Activated CD4-positive, CD25-positive, alpha-beta regulatory T cell treated with anti-CD3 and anti-CD28 coated beads, Interleukin-2, amount 50 U/mL, for 24 hours (primary cell): Measurements from ENCODE around the gene DMRTC2.
"Not testable (repeated sequence)": the region's sequence is repeated elsewhere in the genome, so short reads cannot be mapped to it uniquely, and the experiment has no call there.

ENCODE experiments used
- ATAC-seq, 2 donors: fragments of 150-1000 bp; cut with Tn5 transposase; one replicate each; pipeline ENCODE4 v1.10.0; 2021; ENCODE audit warnings: mild to moderate bottlenecking in 1 of 2, moderate library complexity in 1 of 2

Gene DMRTC2

DNA sequence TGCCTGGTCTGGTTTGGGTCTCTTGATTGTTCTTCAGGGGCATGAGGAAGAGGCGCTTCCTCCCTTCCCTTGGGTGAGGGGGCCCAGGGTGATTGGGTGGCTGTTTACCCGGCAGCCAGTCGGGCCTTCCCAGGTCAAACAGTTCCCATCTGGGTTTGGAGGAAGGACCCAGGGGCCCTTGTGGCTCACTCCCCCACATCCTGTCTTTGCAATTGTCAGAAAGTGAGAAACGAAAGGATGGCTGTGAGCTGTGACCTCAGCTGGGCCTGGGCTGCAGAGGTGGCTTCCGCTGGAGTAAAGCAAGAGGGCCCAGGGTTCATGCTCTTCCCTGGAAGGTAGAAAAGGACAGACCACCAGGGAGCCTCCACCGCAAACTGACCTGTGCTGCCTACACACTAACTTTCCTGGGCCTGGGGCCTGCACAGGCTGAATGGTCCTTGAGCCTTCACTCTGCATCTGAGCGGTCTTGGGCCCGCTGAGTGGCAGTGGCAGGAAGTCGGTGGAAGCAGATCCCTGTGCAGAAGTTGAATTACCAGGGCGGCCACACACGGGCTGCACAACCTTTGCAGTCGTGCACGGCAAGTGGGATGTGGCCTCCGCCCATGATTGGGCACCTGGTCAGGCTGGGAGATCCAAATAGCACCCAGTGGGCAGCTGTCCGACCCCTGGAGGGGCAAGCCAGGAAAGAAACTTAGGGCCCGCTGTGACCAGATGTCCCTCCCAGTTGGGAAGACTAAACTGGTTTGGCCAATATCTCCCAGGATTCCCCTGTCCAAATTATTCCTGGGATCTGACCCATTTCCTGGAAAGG, 26.9 kb downstream of the DMRTC2 start:
- peak; percentile 61 to 66 for ATAC-seq

- no peak for ATAC-seq
Observed at GRCh38 chr19:41872384-41872774, 27.5 kb downstream of the DMRTC2 start.

GRCh38 chr19:41872775-41873647, 28.2 kb downstream of the DMRTC2 start:
- ATAC-seq = peak in 1 of 2 donors; percentile 14

DNA sequence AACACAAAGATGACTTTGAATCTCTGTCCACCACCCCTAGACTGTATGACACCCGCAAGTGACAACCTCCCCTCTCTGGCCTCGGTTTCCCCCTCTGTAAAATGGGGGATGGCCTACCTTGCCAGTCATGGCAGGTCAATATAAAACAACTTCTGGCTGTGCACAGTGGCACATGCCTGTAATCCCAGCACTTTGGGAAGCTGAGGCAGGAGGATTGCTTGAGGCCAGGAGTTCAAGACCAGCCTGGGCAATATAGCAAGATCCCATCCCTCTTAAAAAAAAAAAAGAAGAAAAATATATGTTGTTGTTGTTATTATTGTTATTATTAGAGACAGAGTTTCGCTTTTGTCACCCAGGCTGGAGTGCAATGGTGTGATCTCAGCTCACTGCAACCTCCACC, 31.1 kb downstream of the DMRTC2 start:
- ATAC-seq = not testable (repeated sequence)

DNA sequence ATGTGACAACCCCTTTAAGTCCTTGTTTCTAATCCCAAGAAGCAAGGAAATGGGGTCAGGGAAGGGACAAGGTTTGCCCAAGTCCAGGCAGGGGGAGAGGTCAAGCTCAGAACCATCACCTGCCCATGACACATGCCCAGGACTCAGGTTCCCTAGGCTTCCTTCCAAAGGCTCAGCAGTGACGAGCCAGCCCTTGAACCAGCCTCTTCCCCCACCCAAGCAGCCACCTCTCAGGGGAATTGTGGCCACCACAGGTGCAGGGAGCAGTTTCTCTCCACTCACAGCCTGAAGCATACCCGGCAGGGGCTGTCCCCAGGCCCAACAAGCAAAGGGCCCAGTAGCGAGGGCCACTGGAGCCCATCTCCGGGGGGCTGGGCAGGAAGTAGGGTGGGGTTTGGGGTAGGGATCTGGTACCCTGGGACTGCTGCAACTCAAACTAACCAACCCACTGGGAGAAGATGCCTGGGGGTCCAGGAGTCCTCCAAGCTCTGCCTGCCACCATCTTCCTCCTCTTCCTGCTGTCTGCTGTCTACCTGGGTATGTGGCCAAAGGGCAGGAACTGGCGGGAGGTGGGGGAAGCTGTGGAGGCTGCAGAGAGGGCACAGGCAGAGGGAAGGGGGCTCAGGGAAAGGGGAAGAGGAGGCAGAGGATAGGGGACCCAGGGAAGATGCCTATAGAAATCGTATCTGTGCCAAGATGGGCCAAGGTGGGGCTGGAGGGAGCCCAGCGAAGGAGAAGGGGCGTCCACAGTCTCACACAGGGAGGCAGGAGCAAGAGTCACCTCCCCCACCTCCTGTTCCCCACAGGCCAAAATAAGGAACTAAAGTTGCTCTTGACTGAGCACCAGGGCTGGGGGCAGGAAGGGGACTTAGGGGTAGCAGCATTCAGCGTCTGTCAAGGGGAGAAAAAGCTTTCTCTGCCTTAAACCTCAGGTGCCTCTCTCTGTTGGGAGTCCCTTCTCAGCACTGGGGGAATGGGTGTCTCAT, 32.3 kb downstream of the DMRTC2 start, which contains the start of gene CD79A:
Gene CD79A, plus strand, starts transcription at position 433 of the 986 bp plus-strand sequence. Its CDS starts 26 bp downstream, at position 459.
- peak; percentile 17 to 24 for ATAC-seq

- peak; percentile 11 to 14 for ATAC-seq
Observed at GRCh38 chr19:41877916-41878905, 33.4 kb downstream of the DMRTC2 start.

DNA sequence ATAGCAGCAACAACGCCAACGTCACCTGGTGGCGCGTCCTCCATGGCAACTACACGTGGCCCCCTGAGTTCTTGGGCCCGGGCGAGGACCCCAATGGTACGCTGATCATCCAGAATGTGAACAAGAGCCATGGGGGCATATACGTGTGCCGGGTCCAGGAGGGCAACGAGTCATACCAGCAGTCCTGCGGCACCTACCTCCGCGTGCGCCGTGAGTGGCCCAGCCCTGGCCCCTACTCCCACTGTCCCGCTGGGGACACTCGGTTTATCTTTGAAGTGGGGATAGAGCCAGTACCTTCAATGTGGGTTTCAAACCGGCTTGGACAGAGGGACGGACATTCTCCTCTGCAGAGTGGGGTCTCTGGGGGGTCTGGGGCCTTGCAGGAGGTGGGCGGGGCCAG, 34.2 kb downstream of the DMRTC2 start:
- no peak for ATAC-seq

DNA sequence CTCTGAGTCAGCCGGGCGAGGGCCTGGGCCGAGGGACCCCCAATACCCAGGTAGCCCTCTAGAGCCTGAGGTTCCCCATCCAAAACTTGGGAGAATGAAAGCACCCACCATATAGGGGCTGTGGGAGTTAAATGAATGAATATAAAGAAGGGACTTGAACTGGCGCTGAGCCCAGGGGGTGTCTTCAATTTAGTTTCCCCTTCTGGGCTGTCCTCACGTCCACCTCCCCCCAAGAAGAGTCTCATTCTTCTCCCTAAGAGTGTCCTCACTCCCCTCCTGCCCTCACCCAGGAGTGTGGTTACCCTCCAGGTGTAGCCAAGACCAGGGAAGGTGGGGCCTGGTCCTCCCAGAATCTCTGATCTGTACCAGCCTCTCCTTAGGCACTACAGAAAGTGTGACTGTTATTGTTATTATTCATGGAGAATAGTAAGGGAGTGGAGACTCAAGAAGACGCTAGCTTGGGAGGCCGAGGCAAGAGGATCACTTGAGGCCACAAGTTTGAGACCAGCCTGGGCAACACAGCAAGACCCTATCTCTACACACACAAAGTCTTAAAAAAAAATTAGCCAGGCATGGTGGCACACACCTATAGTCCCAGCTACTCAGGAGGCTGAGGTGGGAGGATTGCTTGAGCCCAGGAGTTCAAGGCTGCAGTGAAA, 35.0 kb downstream of the DMRTC2 start:
- ATAC-seq = no peak

- no peak for ATAC-seq
Observed at GRCh38 chr19:41880329-41880708, 35.5 kb downstream of the DMRTC2 start.

DNA sequence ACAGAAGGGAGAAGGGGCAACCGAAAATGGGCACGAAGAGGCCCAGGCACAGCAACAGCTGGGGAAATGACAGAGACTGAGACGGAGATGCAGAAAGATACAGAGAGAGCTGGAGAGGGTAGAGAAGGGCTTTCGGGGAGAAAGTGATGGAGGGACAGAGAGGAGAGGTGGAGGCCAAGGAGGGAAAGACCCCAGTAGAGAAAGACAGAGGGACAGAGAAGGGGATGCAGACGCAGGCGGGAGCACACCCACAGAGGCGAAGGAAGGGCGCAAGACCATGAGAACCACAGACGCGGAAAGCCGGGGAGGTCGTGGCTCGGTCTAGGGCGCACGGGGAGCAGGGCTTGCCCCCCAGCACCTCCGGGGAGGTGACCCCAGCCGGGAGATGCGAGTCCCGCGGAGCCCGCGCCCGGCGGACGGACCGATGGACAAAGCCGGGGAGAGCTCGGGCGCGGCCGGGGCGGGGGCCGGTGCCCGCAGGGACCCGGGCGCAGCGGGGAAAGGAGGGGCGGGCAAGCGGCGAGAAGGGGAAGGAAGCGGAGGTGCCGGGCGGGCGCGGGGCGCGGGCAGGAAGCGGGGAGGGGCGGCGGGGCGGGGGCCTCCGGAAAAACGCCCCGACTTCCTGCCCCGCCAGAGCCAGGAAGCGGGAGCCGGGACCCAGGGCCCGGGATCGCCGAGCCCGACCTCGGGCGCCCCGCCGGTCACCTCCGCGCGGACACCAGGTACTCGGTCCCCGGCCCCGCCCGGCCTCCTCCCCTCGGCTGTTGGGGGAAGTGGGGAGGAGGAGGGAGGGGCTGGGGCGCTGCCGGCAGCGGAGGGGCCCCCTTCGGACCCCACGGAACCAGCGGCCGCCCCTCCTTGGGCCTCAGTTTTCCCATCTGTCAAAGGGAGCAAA, 38.0 kb downstream of the DMRTC2 start, which contains the start of gene ARHGEF1:
Gene ARHGEF1, plus strand, starts transcription at position 617 of the 895 bp plus-strand sequence. CDS start 4,899 bp downstream, outside the sequence.
- no peak for ATAC-seq

DNA sequence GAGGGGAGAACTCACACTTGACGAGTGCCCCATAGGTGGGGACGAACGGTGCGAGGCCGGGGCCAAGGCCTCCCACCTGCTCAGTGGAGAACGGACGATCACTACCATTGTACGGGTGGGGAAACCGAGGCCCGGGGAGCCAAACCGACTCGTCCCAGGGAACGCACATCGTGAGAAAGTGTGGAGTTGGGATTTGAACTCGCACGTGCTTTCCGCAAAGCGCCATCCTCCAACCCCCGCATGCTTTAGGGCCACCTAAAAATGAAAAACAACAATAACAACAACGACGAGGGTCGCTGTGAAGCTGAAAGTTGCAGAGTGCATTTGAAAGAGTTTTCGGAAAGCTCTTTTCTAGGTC, 38.6 kb downstream of the DMRTC2 start:
- ATAC-seq = no peak

GRCh38 chr19:41883821-41884733, 39.2 kb downstream of the DMRTC2 start:
- ATAC-seq = peak; percentile 80 to 86

- peak; percentile 25 to 31 for ATAC-seq
Observed at GRCh38 chr19:41886761-41887710, 42.2 kb downstream of the DMRTC2 start.

DNA sequence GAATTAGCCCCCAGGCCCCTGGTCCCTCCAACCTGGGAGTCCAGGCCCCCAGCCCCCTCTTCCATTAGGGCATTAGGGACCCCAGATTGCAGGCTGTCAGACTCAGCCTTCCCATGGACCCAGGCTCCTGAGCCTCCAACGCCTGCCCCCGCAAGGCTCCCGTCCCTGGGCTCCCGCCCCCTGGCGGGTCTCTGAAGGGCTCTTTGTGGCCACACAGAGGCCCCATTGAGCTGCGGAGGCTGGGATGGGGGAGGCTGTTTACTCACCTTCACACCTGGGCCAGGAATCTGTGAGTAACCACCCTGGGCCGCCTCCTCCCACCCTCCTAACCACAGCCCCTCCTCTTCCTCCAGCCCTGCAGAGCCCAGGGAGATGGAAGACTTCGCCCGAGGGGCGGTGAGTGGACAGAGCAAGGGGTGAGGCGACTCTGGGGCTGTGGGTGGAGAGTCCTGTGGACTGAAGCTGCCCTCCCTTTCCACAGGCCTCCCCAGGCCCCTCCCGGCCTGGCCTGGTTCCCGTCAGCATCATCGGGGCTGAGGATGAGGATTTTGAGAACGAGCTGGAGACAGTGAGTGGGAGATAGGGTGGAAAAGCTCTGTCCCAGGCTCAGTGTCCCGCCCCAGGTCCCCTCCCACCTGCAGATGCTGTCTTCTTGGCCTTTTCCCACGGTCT, 43.0 kb downstream of the DMRTC2 start:
- peak; percentile 65 to 69 for ATAC-seq

DNA sequence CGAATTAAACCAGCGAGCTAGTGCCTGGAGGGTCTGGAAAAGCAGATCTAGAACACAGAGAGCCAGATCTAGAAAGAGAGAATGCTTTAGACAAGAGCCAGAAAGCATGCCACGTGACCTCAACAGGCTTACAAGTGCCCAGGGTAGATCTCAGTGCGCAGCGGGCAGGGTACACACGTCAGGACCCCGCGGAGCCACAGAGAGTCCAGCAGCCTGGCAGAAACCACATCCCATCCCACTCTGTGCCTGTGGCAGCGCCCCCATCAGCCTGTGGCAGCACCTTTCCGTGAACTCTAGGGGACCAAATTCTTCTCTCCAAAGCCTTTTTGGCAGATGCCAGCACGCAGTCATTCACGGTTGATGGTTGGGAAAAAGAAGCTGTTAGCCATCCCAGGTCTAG, 44.1 kb downstream of the DMRTC2 start:
- ATAC-seq = no peak

DNA sequence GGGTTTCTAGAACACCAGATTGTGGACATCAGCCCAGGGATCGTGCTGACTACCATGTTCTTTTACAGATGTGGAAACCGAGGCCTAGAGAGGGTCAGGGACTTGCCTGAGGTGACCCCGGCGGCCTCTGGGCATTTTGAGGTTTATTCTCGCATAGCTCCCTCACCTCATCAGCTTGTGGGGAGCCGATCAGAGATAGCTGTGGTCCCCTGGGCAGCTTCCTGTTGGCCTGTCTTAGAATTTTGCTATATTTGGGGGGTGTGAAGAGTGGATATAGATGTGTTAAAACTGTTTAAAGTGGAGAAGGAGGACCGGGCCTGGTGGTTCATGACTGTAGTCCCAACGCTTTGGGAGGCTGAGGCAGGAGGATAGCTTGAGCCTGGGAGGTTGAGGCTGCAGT, 45.1 kb downstream of the DMRTC2 start:
- no peak for ATAC-seq
